Measurements from ENCODE around the gene STING1. TPM values are rescaled to one million over a fixed set of nuclear protein-coding genes. Genes with fewer than 3 reads are reported as not detected.
A peak's percentile ranks its signal among the peaks of the same experiment; 100 is the strongest.
"Not testable (repeated sequence)": the region's sequence is repeated elsewhere in the genome, so short reads cannot be mapped to it uniquely, and the experiment has no call there.

The STING1 gene
- total RNA-seq, 2 donors from 2014 or later: 151 to 160 TPM

DNA sequence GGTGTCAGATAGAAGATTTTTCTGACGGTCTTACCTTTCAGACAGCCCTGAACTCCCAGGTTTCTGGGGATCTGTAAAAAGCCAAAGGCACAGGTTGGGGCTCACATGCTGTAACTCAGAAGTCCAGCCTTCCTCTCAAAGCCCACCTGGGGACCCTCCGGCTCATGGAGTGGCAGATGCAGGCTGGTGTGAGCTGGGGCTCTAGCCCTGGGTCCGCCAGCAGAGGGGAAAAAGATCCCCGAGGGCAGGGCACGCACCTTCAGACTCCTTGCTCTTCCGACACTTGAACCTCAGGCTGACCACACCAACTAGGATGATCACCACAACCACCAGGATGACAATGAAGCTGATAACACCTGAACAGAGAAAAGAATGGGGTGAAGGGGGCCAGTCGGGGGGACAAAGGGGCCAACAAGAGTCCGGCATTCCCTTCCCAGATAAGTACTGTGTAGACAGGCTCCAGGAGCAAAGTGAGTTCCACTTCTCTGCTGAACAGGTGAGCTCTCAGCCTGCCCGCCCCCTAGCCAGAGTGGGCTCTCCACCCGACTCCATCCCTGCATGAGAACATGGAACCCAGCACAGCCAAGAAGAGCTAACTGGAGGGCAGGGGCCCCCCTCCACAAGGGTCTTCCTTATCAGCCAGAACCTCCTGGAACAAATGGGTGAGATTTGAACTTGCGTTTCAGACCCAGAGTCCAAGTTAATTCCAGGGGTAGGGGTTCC, 27.8 kb downstream of the STING1 start:
- peaks cover 42% of the 10 kb centered on the region for H3K4me1 Mint-ChIP-seq
- peak overlapping the region; percentile 98 for H3K27ac Mint-ChIP-seq
- no peaks in the 10 kb centered on the region for H3K9me3 ChIP-seq (ENCODE audit: control insufficient read depth, low read length, poor library complexity, severe bottlenecking)
- ATAC-seq (no peak), DNase-seq (no peak)
- no peaks in the 10 kb centered on the region for H3K36me3 Mint-ChIP-seq (ENCODE audit: low read depth)
- no peaks in the 10 kb centered on the region for H3K27me3 Mint-ChIP-seq
- H3K4me3 Mint-ChIP-seq: no peak overlapping the region

DNA sequence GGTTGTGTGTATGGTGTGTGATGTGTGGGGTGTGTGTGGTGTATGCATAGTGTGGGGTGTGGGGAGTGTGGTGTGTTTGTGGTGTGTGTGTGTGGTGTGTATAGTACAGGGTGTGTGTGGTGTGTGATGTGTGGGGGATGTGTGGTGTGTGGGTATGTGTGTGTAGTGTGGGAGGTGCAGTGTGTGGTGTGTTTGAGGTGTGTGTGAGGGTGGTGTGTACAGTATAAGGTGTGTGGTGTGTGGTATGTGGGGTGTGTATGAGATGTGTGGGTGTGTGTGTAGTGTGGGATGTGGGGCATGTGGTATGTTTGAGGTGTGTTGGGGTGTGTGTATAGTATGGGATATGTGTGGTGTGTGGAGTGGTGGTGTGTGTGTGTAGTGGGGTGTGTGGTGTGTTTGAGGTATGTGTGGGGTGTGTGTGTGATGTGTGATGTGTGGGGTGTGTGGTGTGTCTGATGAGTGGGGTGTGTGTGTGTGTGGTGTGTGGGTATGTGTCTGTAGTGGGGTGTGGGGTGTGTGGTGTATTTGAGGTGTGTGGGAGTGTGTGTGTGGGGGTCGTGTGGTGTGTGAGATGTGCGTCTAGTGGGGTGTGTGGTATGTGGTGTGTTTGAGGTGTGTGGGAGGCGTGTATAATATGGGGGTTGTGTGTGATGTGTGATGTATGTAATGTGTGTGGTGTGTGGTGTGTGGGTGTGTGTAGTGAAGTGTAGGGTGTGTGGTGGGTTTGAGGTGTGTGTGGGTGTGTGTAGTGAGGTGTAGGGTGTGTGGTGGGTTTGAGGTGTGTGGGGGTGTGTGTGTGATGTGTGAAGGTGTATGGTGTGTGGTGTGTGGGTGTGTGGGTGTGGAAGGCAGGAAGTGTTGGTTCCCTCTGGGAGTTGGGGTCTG, 28.6 kb downstream of the STING1 start:
- H3K4me1 Mint-ChIP-seq: peaks cover 37% of the 10 kb centered on the region
- H3K27me3 Mint-ChIP-seq: no peaks in the 10 kb centered on the region
- ATAC-seq (peak; percentile 2), DNase-seq (no peak)
- peak overlapping the region; percentile 98 for H3K27ac Mint-ChIP-seq
- no peaks in the 10 kb centered on the region for H3K9me3 ChIP-seq (ENCODE audit: control insufficient read depth, low read length, poor library complexity, severe bottlenecking)
- H3K4me3 Mint-ChIP-seq: peak overlapping the region; percentile 60
- no peaks in the 10 kb centered on the region for H3K36me3 Mint-ChIP-seq (ENCODE audit: low read depth)

GRCh38 chr5:139451878-139452660, 30.5 kb downstream of the STING1 start:
- DNase-seq (no peak), ATAC-seq (peak; percentile 20)
- Mint-ChIP-seq H3K4me3 (no peak overlapping the region), H3K36me3 (ENCODE audit: low read depth) (peaks cover 2% of the 10 kb centered on the region), H3K27ac (no peak overlapping the region), H3K4me1 (peaks cover 37% of the 10 kb centered on the region), H3K27me3 (no peaks in the 10 kb centered on the region)
- no peaks in the 10 kb centered on the region for H3K9me3 ChIP-seq (ENCODE audit: control insufficient read depth, low read length, poor library complexity, severe bottlenecking)

DNA sequence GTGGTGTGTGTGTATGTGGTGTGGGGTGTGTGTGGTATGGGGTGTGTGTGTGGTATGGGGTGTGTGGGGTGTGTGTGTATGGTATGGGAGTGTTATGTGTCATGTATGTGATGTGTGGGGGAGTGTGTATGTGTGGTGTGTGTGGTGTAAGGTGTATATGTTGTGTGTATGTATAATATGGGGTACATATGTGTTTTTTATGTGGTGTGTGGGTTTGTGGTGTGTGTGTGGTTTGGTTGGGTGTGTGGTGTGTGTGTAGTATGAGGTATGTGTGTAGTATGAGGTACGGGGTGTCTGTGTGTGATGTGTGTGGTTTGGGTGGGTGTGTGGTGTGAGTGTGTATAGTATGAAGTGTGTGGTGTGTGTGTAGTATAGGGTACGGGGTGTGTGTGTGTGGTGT, 31.4 kb downstream of the STING1 start:
- DNase-seq (no peak), ATAC-seq (no peak)
- H3K27ac Mint-ChIP-seq: no peak overlapping the region
- peaks cover 38% of the 10 kb centered on the region for H3K4me1 Mint-ChIP-seq
- H3K4me3 Mint-ChIP-seq: no peak overlapping the region
- peaks cover 2% of the 10 kb centered on the region for H3K36me3 Mint-ChIP-seq (ENCODE audit: low read depth)
- H3K9me3 ChIP-seq (ENCODE audit: control insufficient read depth, low read length, poor library complexity, severe bottlenecking): no peaks in the 10 kb centered on the region
- H3K27me3 Mint-ChIP-seq: no peaks in the 10 kb centered on the region

- ATAC-seq: no peak
- Mint-ChIP-seq H3K36me3 (ENCODE audit: low read depth) (peaks cover 2% of the 10 kb centered on the region), H3K27ac (peak overlapping the region; percentile 89), H3K4me1 (peaks cover 42% of the 10 kb centered on the region), H3K4me3 (no peak overlapping the region), H3K27me3 (no peaks in the 10 kb centered on the region)
- no peaks in the 10 kb centered on the region for H3K9me3 ChIP-seq (ENCODE audit: control insufficient read depth, low read length, poor library complexity, severe bottlenecking)
- no peak for DNase-seq
Observed at GRCh38 chr5:139446956-139447779, 35.4 kb downstream of the STING1 start.

DNA sequence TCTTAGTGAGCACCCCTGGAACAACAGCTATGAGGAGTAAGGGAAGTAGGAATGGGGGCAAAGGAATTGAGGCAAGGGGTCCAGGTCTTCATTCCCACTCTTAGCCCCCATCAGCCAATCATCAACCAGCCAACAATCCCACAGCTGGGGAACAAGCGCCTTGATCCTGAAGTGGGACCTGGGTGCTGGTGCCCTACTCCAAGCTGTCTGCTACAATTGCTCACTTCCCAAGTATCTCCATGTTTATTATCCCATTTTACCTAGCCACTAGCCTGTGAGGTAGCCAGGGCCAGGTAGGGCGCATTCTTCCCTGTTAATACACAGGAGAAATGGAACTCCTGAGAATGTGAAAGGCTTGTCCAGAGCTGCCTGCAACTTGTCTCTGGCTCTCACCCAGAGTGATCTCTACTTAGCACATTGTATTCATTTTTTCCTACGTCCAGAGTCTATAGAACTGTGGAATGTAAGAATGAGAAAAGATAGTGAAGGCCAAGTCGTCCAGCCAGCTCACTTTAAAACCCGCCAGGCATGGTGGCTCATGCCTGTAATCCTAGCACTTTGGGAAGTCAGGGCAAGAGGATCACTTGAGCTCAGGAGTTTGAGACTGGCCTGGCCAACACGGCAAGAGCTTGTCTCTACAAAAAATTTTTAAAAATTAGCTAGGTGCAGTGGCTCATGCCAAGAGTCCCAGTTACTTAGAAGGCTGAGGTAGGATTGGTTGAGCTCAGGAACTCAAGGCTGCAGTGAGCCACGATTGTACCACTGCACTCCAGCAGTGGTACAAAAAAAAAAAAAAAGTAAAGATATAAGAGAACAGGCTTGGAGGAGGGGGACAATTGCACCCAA, 37.0 kb downstream of the STING1 start:
- Mint-ChIP-seq H3K27me3 (no peaks in the 10 kb centered on the region), H3K4me3 (no peak overlapping the region), H3K36me3 (ENCODE audit: low read depth) (peaks cover 2% of the 10 kb centered on the region), H3K4me1 (peaks cover 45% of the 10 kb centered on the region), H3K27ac (peak overlapping the region; percentile 89)
- ATAC-seq: no peak
- H3K9me3 ChIP-seq (ENCODE audit: control insufficient read depth, low read length, poor library complexity, severe bottlenecking): no peaks in the 10 kb centered on the region
- DNase-seq: no peak

DNA sequence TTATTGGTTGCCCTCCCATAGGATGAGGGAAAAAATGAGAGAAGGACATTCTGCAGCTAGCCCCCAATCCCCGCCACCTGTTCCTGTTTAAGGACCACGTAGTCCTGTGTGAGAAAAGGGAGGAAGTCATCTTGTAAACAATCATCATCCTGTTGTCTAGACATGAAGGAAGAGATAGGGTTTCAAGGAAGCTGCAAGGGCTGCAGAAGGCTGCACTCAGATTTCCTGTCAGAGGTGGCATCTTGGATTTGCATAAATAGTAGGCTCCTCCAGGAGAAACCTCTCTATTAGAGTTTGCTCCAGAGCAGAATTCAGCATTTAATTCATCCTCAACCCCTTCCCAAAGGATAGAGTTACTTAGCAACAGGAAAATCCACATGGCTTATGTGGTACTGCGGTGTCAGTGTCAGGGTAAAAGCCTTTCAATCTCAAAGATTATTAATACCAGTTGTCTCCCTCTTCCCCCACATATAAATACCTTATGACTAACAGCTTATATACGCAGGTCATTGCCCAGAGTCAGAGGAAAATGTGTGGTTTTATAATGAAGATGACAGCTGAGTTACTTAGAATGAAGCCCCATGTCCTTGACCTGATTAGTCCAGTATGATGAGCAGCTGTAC, 38.6 kb downstream of the STING1 start:
- H3K4me1 Mint-ChIP-seq: peaks cover 54% of the 10 kb centered on the region
- peak overlapping the region; percentile 63 for H3K4me3 Mint-ChIP-seq
- ATAC-seq: peak; percentile 33
- no peaks in the 10 kb centered on the region for H3K9me3 ChIP-seq (ENCODE audit: control insufficient read depth, low read length, poor library complexity, severe bottlenecking)
- H3K27ac Mint-ChIP-seq: peak overlapping the region; percentile 99
- H3K36me3 Mint-ChIP-seq (ENCODE audit: low read depth): peaks cover 2% of the 10 kb centered on the region
- no peaks in the 10 kb centered on the region for H3K27me3 Mint-ChIP-seq
- peak in 1 of 3 donors; percentile 22 for DNase-seq

- not testable (repeated sequence) for ATAC-seq; H3K27me3 Mint-ChIP-seq; H3K36me3 Mint-ChIP-seq (ENCODE audit: low read depth); DNase-seq; H3K9me3 ChIP-seq (ENCODE audit: control insufficient read depth, low read length, poor library complexity, severe bottlenecking)
- Mint-ChIP-seq H3K4me1 (peaks cover 44% of the 10 kb centered on the region), H3K27ac (peak overlapping the region; percentile 99), H3K4me3 (peak overlapping the region; percentile 98)
Observed at GRCh38 chr5:139440416-139440815, 42.1 kb downstream of the STING1 start.

DNA sequence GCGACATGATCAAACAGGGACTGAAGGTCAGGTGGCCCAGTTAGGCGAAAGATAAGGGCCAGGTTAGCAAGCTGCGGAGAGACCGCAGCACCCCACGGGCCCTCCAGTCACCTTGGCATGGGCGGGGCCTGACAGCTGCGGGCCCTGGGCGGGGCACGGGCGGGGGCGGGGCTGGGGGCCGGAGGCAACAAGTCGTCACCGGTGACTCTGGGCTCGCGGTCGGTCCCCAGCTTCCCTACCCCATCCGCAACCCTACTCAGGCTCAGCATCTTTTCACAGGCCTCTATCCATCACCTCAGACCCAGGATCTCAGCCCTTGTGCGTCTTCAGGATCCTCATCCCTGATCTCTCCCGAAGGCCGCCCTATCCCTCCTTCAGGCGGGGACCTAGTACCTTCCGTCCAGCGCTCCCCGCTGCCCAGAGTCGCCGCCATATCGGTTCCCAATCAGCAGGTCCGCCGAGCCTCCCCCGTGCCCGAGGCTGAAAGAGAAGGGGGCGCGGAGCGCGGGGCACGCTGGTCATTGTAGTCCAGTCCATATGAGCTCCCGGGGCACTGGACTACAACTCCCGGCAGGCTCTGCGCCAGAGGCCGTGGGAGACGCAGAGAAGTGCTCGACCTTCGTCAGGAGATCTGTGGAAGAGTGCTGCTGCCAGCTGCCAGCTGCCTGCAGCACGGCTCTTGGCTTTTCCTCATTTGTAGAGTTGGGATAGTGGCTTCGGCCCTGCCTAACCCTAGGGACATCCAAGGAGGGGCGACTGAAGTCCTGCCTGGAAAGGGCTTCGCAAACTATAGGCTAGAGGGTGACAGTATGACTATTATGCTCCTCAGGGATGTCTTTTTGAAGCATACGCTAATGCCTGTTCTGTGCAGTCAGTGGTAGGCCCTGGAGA, 43.3 kb downstream of the STING1 start, which contains the start of gene DNAJC18:
Gene DNAJC18, minus strand, starts transcription at position 513 of the 891 bp plus-strand sequence. Its CDS starts 80 bp downstream, at position 433.
- H3K36me3 Mint-ChIP-seq (ENCODE audit: low read depth): peaks cover 5% of the 10 kb centered on the region
- DNase-seq: peak; percentile 80 to 89 (median 86)
- peak within 1 kb of the TSS; percentile 99 for H3K27ac Mint-ChIP-seq
- H3K27me3 Mint-ChIP-seq: no peaks in the 10 kb centered on the region
- peak within 1 kb of the TSS; percentile 98 for H3K4me3 Mint-ChIP-seq
- ATAC-seq: peak; percentile 89
- peaks cover 42% of the 10 kb centered on the region for H3K4me1 Mint-ChIP-seq
- H3K9me3 ChIP-seq (ENCODE audit: control insufficient read depth, low read length, poor library complexity, severe bottlenecking): no peaks in the 10 kb centered on the region

GRCh38 chr5:139438707-139439012, 43.9 kb downstream of the STING1 start:
- Mint-ChIP-seq H3K27ac (peak overlapping the region; percentile 99), H3K36me3 (ENCODE audit: low read depth) (peaks cover 5% of the 10 kb centered on the region), H3K4me3 (peak overlapping the region; percentile 98), H3K4me1 (peaks cover 36% of the 10 kb centered on the region), H3K27me3 (no peaks in the 10 kb centered on the region)
- DNase-seq (no peak), ATAC-seq (no peak)
- H3K9me3 ChIP-seq (ENCODE audit: control insufficient read depth, low read length, poor library complexity, severe bottlenecking): no peaks in the 10 kb centered on the region

GRCh38 chr5:139435676-139436075, 46.9 kb downstream of the STING1 start:
- Mint-ChIP-seq H3K36me3 (ENCODE audit: low read depth) (peaks cover 5% of the 10 kb centered on the region), H3K27me3 (no peaks in the 10 kb centered on the region), H3K27ac (no peak overlapping the region), H3K4me1 (peaks cover 24% of the 10 kb centered on the region), H3K4me3 (no peak overlapping the region)
- ATAC-seq: no peak
- no peaks in the 10 kb centered on the region for H3K9me3 ChIP-seq (ENCODE audit: control insufficient read depth, low read length, poor library complexity, severe bottlenecking)
- DNase-seq: no peak
